Colonic mucosa (tissue), 4 donors: Measurements from ENCODE around the gene SLC23A3. TPM values are rescaled to one million over a fixed set of nuclear protein-coding genes. Genes with fewer than 3 reads are reported as not detected.
A peak's percentile ranks its signal among the peaks of the same experiment; 100 is the strongest.

Experiments
- DNase-seq: peaks from one replicate; pipeline ENCODE4 v3.0.0-alpha.2; 2020
- H3K27ac ChIP-seq: fragments of 200-600 bp; one replicate; pipeline ENCODE4 v1.8.0; 2021
- H3K27me3 ChIP-seq: fragments of 200-600 bp; one replicate; pipeline ENCODE4 v1.8.0; 2021
- H3K36me3 ChIP-seq: fragments of 200-600 bp; one replicate; pipeline ENCODE4 v1.8.0; 2021
- H3K4me1 ChIP-seq: fragments of 200-600 bp; one replicate; pipeline ENCODE4 v1.8.0; 2021; ENCODE audit warnings: mild to moderate bottlenecking
- H3K4me3 ChIP-seq: fragments of 200-600 bp; one replicate; pipeline ENCODE4 v1.8.0; 2021
- H3K9ac ChIP-seq, 2 donors: one replicate each; pipeline ENCODE4 v1.7.0; 2013; ENCODE audit warnings: control low read depth in 2 of 2, low read depth in 2 of 2, low read length in 2 of 2
- H3K9me3 ChIP-seq: fragments of 200-600 bp; one replicate; pipeline ENCODE4 v1.8.0; 2021
- intact Hi-C: fragments of 100-400 bp; cut with DNase I; formaldehyde crosslinking; loops from one replicate; pipeline ENCODE4 v1.14.1; 2022
- total RNA-seq, 2 donors: library from RNA; stranded (reverse); fragmentation: NEBNext Ultra II Directional in 1 of 2; extraction: Animal tissue kit (Norgen Biotek cat#: 25700) in 1 of 2; gene quantifications; one replicate each; pipeline ENCODE4 v1.2.1, GENCODE V29; 2021
- TF ChIP-seq, protein P1 (sequence below): fragments of 200-600 bp; IDR thresholded peaks from one replicate; pipeline ENCODE4 v1.8.0; 2022; ENCODE audit warnings: antibody characterized with exemption, mild to moderate bottlenecking
- donor health status: healthy.
- donor health status: DM: no; HTN: no; CAD: no.
- donor health status: DM: no; HTN: no; CAD: no.

SLC23A3 gene
- total RNA-seq, 2 donors from 2014 or later, result 4.7 to 13.8 TPM

DNA sequence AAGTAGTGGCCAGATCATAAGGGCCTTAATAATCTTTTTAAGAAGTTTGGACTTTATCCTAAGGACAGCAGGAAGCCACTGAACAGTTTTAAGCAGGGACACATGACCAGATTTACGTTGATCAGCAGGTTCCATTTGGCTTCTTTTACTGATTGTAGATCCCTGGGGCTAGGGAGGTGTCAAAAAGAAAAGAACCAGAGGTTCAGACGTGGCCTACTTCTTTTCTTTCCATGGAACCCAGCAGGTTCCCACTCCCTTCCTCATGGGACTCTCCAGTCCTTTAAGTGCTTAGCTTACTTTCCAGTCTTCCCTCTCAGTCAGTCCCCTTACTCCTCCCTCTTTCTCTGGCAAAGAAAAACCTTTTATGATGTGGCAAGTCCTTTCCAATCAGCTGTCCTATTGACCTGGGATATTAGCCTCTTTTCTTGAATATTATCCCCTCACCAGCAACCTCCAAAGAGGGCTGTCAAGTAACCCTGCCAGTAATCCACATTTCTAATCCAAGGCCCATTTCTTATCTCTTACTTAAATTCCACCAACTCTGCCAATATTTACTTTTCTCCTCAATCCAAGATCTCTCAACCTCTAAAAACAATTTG lies 42.7 kb downstream of the SLC23A3 start:
- Histone ChIP-seq H3K36me3 (no peaks in the 10 kb centered on the region), H3K27me3 (no peaks in the 10 kb centered on the region), H3K27ac (peak overlapping the region; percentile 81), H3K9me3 (no peaks in the 10 kb centered on the region), H3K9ac (peak overlapping the region in 1 of 2 donors; percentile 41), H3K4me3 (no peak overlapping the region), H3K4me1 (peaks cover 10% of the 10 kb centered on the region)
- TF ChIP-seq, protein P1, sequence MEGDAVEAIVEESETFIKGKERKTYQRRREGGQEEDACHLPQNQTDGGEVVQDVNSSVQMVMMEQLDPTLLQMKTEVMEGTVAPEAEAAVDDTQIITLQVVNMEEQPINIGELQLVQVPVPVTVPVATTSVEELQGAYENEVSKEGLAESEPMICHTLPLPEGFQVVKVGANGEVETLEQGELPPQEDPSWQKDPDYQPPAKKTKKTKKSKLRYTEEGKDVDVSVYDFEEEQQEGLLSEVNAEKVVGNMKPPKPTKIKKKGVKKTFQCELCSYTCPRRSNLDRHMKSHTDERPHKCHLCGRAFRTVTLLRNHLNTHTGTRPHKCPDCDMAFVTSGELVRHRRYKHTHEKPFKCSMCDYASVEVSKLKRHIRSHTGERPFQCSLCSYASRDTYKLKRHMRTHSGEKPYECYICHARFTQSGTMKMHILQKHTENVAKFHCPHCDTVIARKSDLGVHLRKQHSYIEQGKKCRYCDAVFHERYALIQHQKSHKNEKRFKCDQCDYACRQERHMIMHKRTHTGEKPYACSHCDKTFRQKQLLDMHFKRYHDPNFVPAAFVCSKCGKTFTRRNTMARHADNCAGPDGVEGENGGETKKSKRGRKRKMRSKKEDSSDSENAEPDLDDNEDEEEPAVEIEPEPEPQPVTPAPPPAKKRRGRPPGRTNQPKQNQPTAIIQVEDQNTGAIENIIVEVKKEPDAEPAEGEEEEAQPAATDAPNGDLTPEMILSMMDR, result no peak
- DNase-seq, result no peak
- intact Hi-C loops, result no loop called here

DNA sequence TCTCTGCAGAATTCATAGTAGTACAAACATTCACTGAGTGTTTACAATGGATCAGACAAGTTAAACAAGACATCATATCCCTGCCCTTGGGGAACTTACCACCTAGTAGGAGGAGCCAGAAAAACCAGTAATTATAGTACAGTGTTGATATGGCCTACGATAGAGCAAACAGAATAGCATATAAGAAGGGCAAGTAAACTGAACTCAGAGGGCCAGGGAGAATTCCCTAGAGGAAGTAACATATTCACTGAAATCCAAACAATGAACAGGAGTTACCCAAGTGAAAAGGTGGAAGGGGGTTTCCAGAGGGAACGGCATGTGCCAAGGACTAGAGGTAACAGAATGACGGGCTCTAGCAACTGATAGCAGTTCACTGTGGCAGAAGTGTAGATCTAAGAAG lies 43.3 kb downstream of the SLC23A3 start:
- no peak overlapping the region for H3K4me3 ChIP-seq
- intact Hi-C loops, result no loop called here
- peak overlapping the region; percentile 81 for H3K27ac ChIP-seq
- H3K4me1 ChIP-seq, result peaks cover 11% of the 10 kb centered on the region
- no peaks in the 10 kb centered on the region for H3K36me3 ChIP-seq
- DNase-seq, result peak; percentile 71
- no peaks in the 10 kb centered on the region for H3K27me3 ChIP-seq
- TF ChIP-seq, protein P1, result no peak
- H3K9me3 ChIP-seq, result no peaks in the 10 kb centered on the region
- peak overlapping the region in 1 of 2 donors; percentile 41 for H3K9ac ChIP-seq

DNA sequence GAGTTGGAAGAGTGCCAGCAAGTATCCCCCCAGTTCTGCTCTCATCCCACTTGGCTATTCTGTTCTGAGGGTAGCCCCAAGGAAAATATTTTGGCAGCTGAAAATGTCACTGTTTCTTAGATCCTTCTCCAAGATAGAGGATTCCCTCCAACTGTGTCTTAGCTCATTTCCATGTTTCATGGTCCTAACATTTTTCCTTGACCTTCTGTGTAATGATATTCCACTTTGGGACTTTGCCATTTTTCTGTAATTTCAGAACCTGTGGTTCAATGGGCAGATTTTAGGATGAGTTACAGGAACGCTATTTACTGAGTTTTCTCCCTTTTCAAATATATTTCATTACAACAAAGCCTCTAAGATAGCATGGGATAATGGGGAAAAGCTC lies 44.0 kb downstream of the SLC23A3 start:
- Histone ChIP-seq H3K4me3 (no peak overlapping the region), H3K9ac (peak overlapping the region in 1 of 2 donors; percentile 78)
- intact Hi-C loops, result no loop called here

DNA sequence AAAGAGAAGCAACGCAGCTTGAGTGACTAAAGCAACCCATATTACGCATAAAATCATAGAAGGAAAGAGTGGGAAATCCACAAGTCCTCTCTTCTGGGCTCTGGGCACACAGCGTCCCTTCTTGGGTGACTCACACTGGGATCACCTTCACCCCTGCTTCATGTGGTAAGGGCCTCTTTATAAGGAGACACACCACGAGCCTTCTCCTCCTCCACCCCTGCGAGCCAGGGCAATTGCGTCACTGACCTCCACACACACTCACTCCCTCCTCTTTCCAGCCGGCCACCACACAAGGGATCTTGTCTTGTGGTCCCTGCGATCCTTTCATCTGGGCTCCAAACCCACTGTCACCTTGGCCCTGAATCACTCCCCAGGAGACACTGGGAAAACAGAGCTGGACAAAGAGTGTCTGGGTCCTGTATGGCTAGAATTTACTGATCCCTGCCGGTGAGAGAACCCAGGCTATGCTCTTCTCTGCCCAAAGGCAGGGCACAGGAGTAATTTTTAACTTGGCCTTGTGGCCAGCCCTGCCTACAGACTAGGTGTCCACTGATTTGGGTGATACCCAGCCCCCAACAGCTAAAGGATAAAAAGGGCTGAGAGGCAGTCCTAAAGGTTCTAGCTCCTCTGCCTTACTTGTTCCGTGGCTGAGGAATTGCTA lies 44.5 kb downstream of the SLC23A3 start:
- no peaks in the 10 kb centered on the region for H3K36me3 ChIP-seq
- intact Hi-C loops, result no loop called here
- no peaks in the 10 kb centered on the region for H3K27me3 ChIP-seq
- H3K4me3 ChIP-seq, result no peak overlapping the region
- H3K27ac ChIP-seq, result peak overlapping the region; percentile 81
- H3K9me3 ChIP-seq, result no peaks in the 10 kb centered on the region
- H3K4me1 ChIP-seq, result peaks cover 17% of the 10 kb centered on the region
- peak overlapping the region in 1 of 2 donors; percentile 78 for H3K9ac ChIP-seq
- peak; percentile 83 for DNase-seq
- TF ChIP-seq, protein P1, result no peak

More for the DNA sequence above, 44.0 kb downstream of the SLC23A3 start:
- Histone ChIP-seq H3K36me3 (no peaks in the 10 kb centered on the region), H3K9me3 (no peaks in the 10 kb centered on the region), H3K27ac (peak overlapping the region; percentile 81), H3K4me1 (peaks cover 17% of the 10 kb centered on the region), H3K27me3 (no peaks in the 10 kb centered on the region)
- no peak for DNase-seq
- TF ChIP-seq, protein P1, result no peak

DNA sequence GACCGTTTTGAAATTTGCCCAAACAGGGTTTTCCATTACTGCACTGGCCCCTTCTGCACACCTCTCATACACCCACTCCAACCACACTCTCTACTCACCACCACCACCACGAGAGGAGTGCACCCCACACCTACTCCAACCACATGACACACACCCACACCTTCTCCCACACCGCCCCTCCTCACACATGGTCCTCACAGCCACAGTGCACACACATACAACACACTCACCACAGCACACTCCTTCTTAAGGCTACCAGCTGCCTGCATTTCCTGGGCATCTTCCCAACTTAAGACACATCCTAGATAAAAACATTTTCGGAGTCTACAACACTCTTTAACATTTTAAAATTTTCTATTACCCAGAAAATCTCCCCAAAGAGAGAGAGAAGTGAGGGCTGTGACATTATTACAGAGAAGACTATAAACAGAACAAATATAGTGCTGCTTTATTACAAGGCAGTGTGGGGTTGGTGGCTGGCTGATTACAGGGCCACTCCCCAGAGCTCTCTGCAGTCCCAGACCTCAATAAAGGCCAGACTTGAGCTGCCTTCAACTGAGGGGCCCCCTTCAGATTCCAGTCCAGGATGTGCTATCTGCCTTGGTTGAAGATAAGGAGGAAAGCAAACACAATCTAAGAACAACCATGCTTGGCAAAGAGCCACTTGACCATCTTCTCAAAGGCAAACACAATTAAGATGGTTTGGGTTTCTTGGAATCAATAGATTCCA lies 45.3 kb downstream of the SLC23A3 start:
- no peaks in the 10 kb centered on the region for H3K9me3 ChIP-seq
- H3K4me1 ChIP-seq, result peaks cover 17% of the 10 kb centered on the region
- H3K27ac ChIP-seq, result peak overlapping the region; percentile 81
- H3K4me3 ChIP-seq, result no peak overlapping the region
- no peaks in the 10 kb centered on the region for H3K36me3 ChIP-seq
- DNase-seq, result peak; percentile 84
- H3K27me3 ChIP-seq, result no peaks in the 10 kb centered on the region
- TF ChIP-seq, protein P1, result no peak
- peak overlapping the region; percentile 36 to 78 for H3K9ac ChIP-seq
- intact Hi-C loops, result loop anchor here (5.0 kb wide), 1 partner anchor 67 kb away; no protein-coding TSS in a partner anchor
